HEK293T (cell line): ENCODE data around the gene SLC44A5.

ENCODE experiments used
- CTCF ChIA-PET: fragments of 350-600 bp; formaldehyde crosslinking; extraction: SDS; loops from one replicate; lab custom pipeline; 2021; ENCODE audit warnings: antibody characterized with exemption, inconsistent platforms; lab: Yijun Ruan, JAX
- POLR2A ChIA-PET: fragments of 350-600 bp; formaldehyde crosslinking; extraction: SDS; loops from one replicate; lab custom pipeline; 2020; ENCODE audit warnings: antibody characterized with exemption, inconsistent platforms; lab: Yijun Ruan, JAX
- DNase-seq: peaks from one replicate; pipeline ENCODE4 v3.0.0; 2012; ENCODE audit warnings: mixed read lengths; ENCODE audit errors: extremely low spot score
- ARNT ChIP-seq: fragments of 450-650 bp; IDR thresholded peaks from 2 replicates; pipeline ENCODE4 v1.6.1; 2017; ENCODE audit warnings: mild to moderate bottlenecking
- BHLHE40 ChIP-seq: fragments of 450-650 bp; IDR thresholded peaks from 2 replicates; pipeline ENCODE4 v1.6.1; 2016; ENCODE audit warnings: mild to moderate bottlenecking, moderate library complexity, borderline replicate concordance
- CTBP1 ChIP-seq: fragments of 450-650 bp; IDR thresholded peaks from 2 replicates; pipeline ENCODE4 v1.6.1; 2016; ENCODE audit warnings: borderline replicate concordance
- ELF4 ChIP-seq: fragments of 450-650 bp; IDR thresholded peaks from 2 replicates; pipeline ENCODE4 v1.6.1; 2017; ENCODE audit warnings: antibody characterized with exemption
- FOXA1 ChIP-seq: fragments of 450-650 bp; IDR thresholded peaks from 2 replicates; pipeline ENCODE4 v1.6.1; 2016; ENCODE audit warnings: mild to moderate bottlenecking
- FOXK2 ChIP-seq: fragments of 450-650 bp; IDR thresholded peaks from 2 replicates; pipeline ENCODE4 v1.6.1; 2016; ENCODE audit warnings: mild to moderate bottlenecking
- FOXM1 ChIP-seq: fragments of 450-650 bp; IDR thresholded peaks from 2 replicates; pipeline ENCODE4 v1.6.1; 2017; ENCODE audit warnings: mild to moderate bottlenecking, borderline replicate concordance
- HDGF ChIP-seq: fragments of 450-650 bp; IDR thresholded peaks from 2 replicates; pipeline ENCODE4 v1.6.1; 2017; ENCODE audit warnings: antibody characterized with exemption, borderline replicate concordance
- L3MBTL2 ChIP-seq: fragments of 450-650 bp; conservative IDR thresholded peaks from 2 replicates; pipeline ENCODE4 v1.6.1; 2016; ENCODE audit warnings: mild to moderate bottlenecking
- LEF1 ChIP-seq: fragments of 450-650 bp; IDR thresholded peaks from 2 replicates; pipeline ENCODE4 v1.6.1; 2017; ENCODE audit warnings: mild to moderate bottlenecking, borderline replicate concordance
- NFRKB ChIP-seq: fragments of 450-650 bp; IDR thresholded peaks from 2 replicates; pipeline ENCODE4 v1.6.1; 2016; ENCODE audit warnings: mild to moderate bottlenecking, moderate library complexity
- PKNOX1 ChIP-seq: fragments of 450-650 bp; IDR thresholded peaks from 2 replicates; pipeline ENCODE4 v1.6.1; 2016
- SP1 ChIP-seq: fragments of 450-650 bp; IDR thresholded peaks from 2 replicates; pipeline ENCODE4 v1.6.1; 2017
- SUZ12 ChIP-seq: fragments of 450-650 bp; IDR thresholded peaks from 2 replicates; pipeline ENCODE4 v1.6.1; 2016; ENCODE audit warnings: mild to moderate bottlenecking
- TARDBP ChIP-seq: fragments of 450-650 bp; IDR thresholded peaks from 2 replicates; pipeline ENCODE4 v1.6.1; 2016
- ZNF384 ChIP-seq: fragments of 450-650 bp; IDR thresholded peaks from 2 replicates; pipeline ENCODE4 v1.6.1; 2016

Gene SLC44A5

GRCh38 chr1:75543705-75544104, 67.2 kb downstream of the SLC44A5 start:
- CTCF ChIA-PET, result no interaction called here
- TF ChIP-seq LEF1 (no peak), ELF4 (no peak), PKNOX1 (no peak), FOXA1 (no peak), L3MBTL2 (no peak), FOXM1 (no peak), HDGF (no peak)
- POLR2A ChIA-PET, result no interaction called here
- no peak for DNase-seq

GRCh38 chr1:75542818-75543570, 67.9 kb downstream of the SLC44A5 start:
- ChIA-PET CTCF (no interaction called here), POLR2A (no interaction called here)
- TF ChIP-seq LEF1 (no peak), ELF4 (no peak), TARDBP (no peak), BHLHE40 (no peak), FOXM1 (no peak), HDGF (no peak), SUZ12 (no peak)
- no peak for DNase-seq

- TF ChIP-seq ELF4, result no peak
- no peak for TF ChIP-seq FOXA1
- no peak for TF ChIP-seq PKNOX1
- TF ChIP-seq FOXM1, result no peak
- TF ChIP-seq SUZ12, result no peak
- TF ChIP-seq ARNT, result no peak
- ChIA-PET CTCF (no interaction called here), POLR2A (no interaction called here)
- no peak for DNase-seq
These were observed 71.4 kb downstream of the SLC44A5 start for GRCh38 chr1:75539230-75540116.

- CTCF ChIA-PET, result no interaction called here
- POLR2A ChIA-PET, result no interaction called here
- no peak for DNase-seq
- TF ChIP-seq ARNT (no peak), L3MBTL2 (no peak), LEF1 (no peak), CTBP1 (no peak), BHLHE40 (no peak), ELF4 (no peak), TARDBP (no peak), NFRKB (no peak), ZNF384 (no peak), FOXM1 (no peak), PKNOX1 (no peak)
These were observed 77.8 kb downstream of the SLC44A5 start for GRCh38 chr1:75533085-75533484.

GRCh38 chr1:75531570-75531969, 79.3 kb downstream of the SLC44A5 start:
- TF ChIP-seq PKNOX1 (no peak), TARDBP (no peak), LEF1 (no peak), SP1 (no peak), ARNT (no peak), SUZ12 (no peak), L3MBTL2 (no peak), FOXA1 (no peak), FOXK2 (no peak)
- CTCF ChIA-PET, result interaction anchor here (0.9 kb wide), 1 partner anchor 83 kb away, joined by 6 read pairs; no protein-coding TSS in a partner anchor
- POLR2A ChIA-PET, result no interaction called here
- DNase-seq, result no peak

GRCh38 chr1:75529488-75529887, 81.4 kb downstream of the SLC44A5 start:
- POLR2A ChIA-PET, result no interaction called here
- CTCF ChIA-PET, result no interaction called here
- TF ChIP-seq SUZ12, result no peak
- TF ChIP-seq ZNF384, result no peak
- TF ChIP-seq LEF1, result no peak
- TF ChIP-seq FOXK2, result no peak
- TF ChIP-seq HDGF, result no peak
- no peak for TF ChIP-seq PKNOX1
- no peak for TF ChIP-seq CTBP1
- TF ChIP-seq ARNT, result no peak
- TF ChIP-seq TARDBP, result no peak
- TF ChIP-seq FOXA1, result no peak
- no peak for TF ChIP-seq NFRKB
- TF ChIP-seq SP1, result no peak
- no peak for TF ChIP-seq ELF4
- TF ChIP-seq BHLHE40, result no peak
- DNase-seq, result no peak
